ENCODE data around the gene WWTR1. TPM values are rescaled to one million over a fixed set of nuclear protein-coding genes. Genes with fewer than 3 reads are reported as not detected.

The WWTR1 gene
- total RNA-seq, 1 experiment from 2014 or later, result 79.7 TPM

GRCh38 chr3:149566292-149566975, 91.4 kb downstream of the WWTR1 start:
- no peaks in the 10 kb centered on the region for H3K9me2 ChIP-seq (replicated peaks; ENCODE audit: low read length)
- no peak overlapping the region for H3K27ac ChIP-seq (ENCODE audit: low read length)
- TF ChIP-seq EZH2phosphoT487 (IDR thresholded peaks at IDR 0.05; ENCODE audit: borderline replicate concordance, low read length) (no peak), EZH2 (IDR thresholded peaks at IDR 0.05; ENCODE audit: low read length, unreplicated experiment) (no peak), CTCF (conservative IDR thresholded peaks at IDR 0.05; ENCODE audit: low read depth, low read length) (no peak)
- H3K4me3 ChIP-seq (ENCODE audit: low read length), result no peak overlapping the region
- no TSS peak for BruUV-seq (replicated peaks)
- intact Hi-C loops (cut with micrococcal nuclease), result loop anchor here (5.0 kb wide), 1 partner anchor 186 kb away; the partner anchor contains the start of gene COMMD2
- no peaks in the 10 kb centered on the region for H4K20me1 ChIP-seq (ENCODE audit: low read length)
- POLR2A ChIA-PET (ENCODE audit: unreplicated experiment), result interaction anchor here (0.6 kb wide), 1 partner anchor 841 kb away, joined by 7 read pairs; no protein-coding TSS in a partner anchor
- peaks cover 84% of the 10 kb centered on the region for H3K79me2 ChIP-seq (ENCODE audit: low read length)
- H3K27me3 ChIP-seq (ENCODE audit: low read length), result no peaks in the 10 kb centered on the region
- CTCF ChIA-PET, result interaction anchor here (0.6 to 1.0 kb wide), 2 partner anchors 15 to 28 kb away, joined by 4 to 12 read pairs; no protein-coding TSS in a partner anchor
- H3F3A ChIP-seq (ENCODE audit: low read length, unreplicated experiment), result no peaks in the 10 kb centered on the region
- no peak overlapping the region for H3K4me2 ChIP-seq (ENCODE audit: low read length)
- no peak overlapping the region for H2AFZ ChIP-seq (ENCODE audit: low read length)
- no peak for ATAC-seq
- H3K9me3 ChIP-seq (ENCODE audit: low read length), result no peaks in the 10 kb centered on the region
- peaks cover 7% of the 10 kb centered on the region for H3K4me1 ChIP-seq (ENCODE audit: insufficient read depth, low read length)
- no peak overlapping the region for H3K9ac ChIP-seq (ENCODE audit: low read length)
- no peak for DNase-seq
- H3K36me3 ChIP-seq (ENCODE audit: low read depth, low read length), result peaks cover 20% of the 10 kb centered on the region

- BruUV-seq (replicated peaks), result no TSS peak
- ATAC-seq (no peak), DNase-seq (no peak)
- no peaks in the 10 kb centered on the region for H3K27me3 ChIP-seq (ENCODE audit: low read length)
- ChIA-PET POLR2A (ENCODE audit: unreplicated experiment) (interaction anchor here (0.6 kb wide), 1 partner anchor 9 kb away, joined by 7 read pairs; no protein-coding TSS in a partner anchor), CTCF (no interaction called here)
- H3K4me3 ChIP-seq (ENCODE audit: low read length), result no peak overlapping the region
- TF ChIP-seq EZH2phosphoT487 (IDR thresholded peaks at IDR 0.05; ENCODE audit: borderline replicate concordance, low read length), result no peak
- TF ChIP-seq EZH2 (IDR thresholded peaks at IDR 0.05; ENCODE audit: low read length, unreplicated experiment), result no peak
- no peak for TF ChIP-seq CTCF (conservative IDR thresholded peaks at IDR 0.05; ENCODE audit: low read depth, low read length)
- H3K9me3 ChIP-seq (ENCODE audit: low read length), result no peaks in the 10 kb centered on the region
- no peak overlapping the region for H3K9ac ChIP-seq (ENCODE audit: low read length)
- H3K36me3 ChIP-seq (ENCODE audit: low read depth, low read length), result peaks cover 12% of the 10 kb centered on the region; the same call in 1 of the 2 replicates
- H4K20me1 ChIP-seq (ENCODE audit: low read length), result no peaks in the 10 kb centered on the region
- H3F3A ChIP-seq (ENCODE audit: low read length, unreplicated experiment), result no peaks in the 10 kb centered on the region
- H3K4me1 ChIP-seq (ENCODE audit: insufficient read depth, low read length), result 0 out of 2 replicates have a peak, but pooled peaks cover 7% of the 10 kb centered on the region
- no peak overlapping the region for H3K27ac ChIP-seq (ENCODE audit: low read length)
- no peak overlapping the region for H2AFZ ChIP-seq (ENCODE audit: low read length)
- no peaks in the 10 kb centered on the region for H3K9me2 ChIP-seq (replicated peaks; ENCODE audit: low read length)
- H3K4me2 ChIP-seq (ENCODE audit: low read length), result no peak overlapping the region
- intact Hi-C loops (cut with micrococcal nuclease), result no loop called here
- H3K79me2 ChIP-seq (ENCODE audit: low read length), result peaks cover 86% of the 10 kb centered on the region
Observed at GRCh38 chr3:149564079-149564478, 93.7 kb downstream of the WWTR1 start.

- Histone ChIP-seq H3K4me1 (ENCODE audit: insufficient read depth, low read length) (peaks cover 15% of the 10 kb centered on the region), H4K20me1 (ENCODE audit: low read length) (no peaks in the 10 kb centered on the region), H3K4me2 (ENCODE audit: low read length) (no peak overlapping the region), H3K4me3 (ENCODE audit: low read length) (no peak overlapping the region), H3F3A (ENCODE audit: low read length, unreplicated experiment) (no peaks in the 10 kb centered on the region), H3K9me3 (ENCODE audit: low read length) (no peaks in the 10 kb centered on the region), H3K9me2 (replicated peaks; ENCODE audit: low read length) (no peaks in the 10 kb centered on the region), H2AFZ (ENCODE audit: low read length) (no peak overlapping the region), H3K27ac (ENCODE audit: low read length) (no peak overlapping the region), H3K79me2 (ENCODE audit: low read length) (peaks cover 82% of the 10 kb centered on the region), H3K36me3 (ENCODE audit: low read depth, low read length) (peaks cover 12% of the 10 kb centered on the region; the same call in 1 of the 2 replicates), H3K27me3 (ENCODE audit: low read length) (no peaks in the 10 kb centered on the region), H3K9ac (ENCODE audit: low read length) (no peak overlapping the region)
- ATAC-seq (no peak), DNase-seq (no peak)
- ChIA-PET CTCF (no interaction called here), POLR2A (ENCODE audit: unreplicated experiment) (no interaction called here)
- no peak for TF ChIP-seq CTCF (conservative IDR thresholded peaks at IDR 0.05; ENCODE audit: low read depth, low read length)
- TF ChIP-seq EZH2phosphoT487 (IDR thresholded peaks at IDR 0.05; ENCODE audit: borderline replicate concordance, low read length), result no peak
- no peak for TF ChIP-seq EZH2 (IDR thresholded peaks at IDR 0.05; ENCODE audit: low read length, unreplicated experiment)
- intact Hi-C loops (cut with micrococcal nuclease), result no loop called here
- no TSS peak for BruUV-seq (replicated peaks)
Observed at GRCh38 chr3:149563114-149563513, 94.7 kb downstream of the WWTR1 start.

All from PC-3 (cell line).